GM12878 (cell line): Measurements from ENCODE around the gene RNF166. TPM values are rescaled to one million over a fixed set of nuclear protein-coding genes. Genes with fewer than 3 reads are reported as not detected.

Experiments
- BMI1 ChIP-seq: fragments of 450-650 bp; IDR thresholded peaks from 2 replicates; pipeline ENCODE4 v1.6.1; 2016; ENCODE audit warnings: mild to moderate bottlenecking, moderate library complexity, borderline replicate concordance
- CBX5 ChIP-seq: sonication (generic); IDR thresholded peaks from 2 replicates; pipeline ENCODE4 v1.6.1; 2016; ENCODE audit warnings: low read depth, moderate library complexity, mild to moderate bottlenecking, inconsistent platforms
- ELK1 ChIP-seq: IDR thresholded peaks from 2 replicates; pipeline ENCODE4 v1.6.1; 2012; ENCODE audit warnings: low read depth, low read length, improper control_type of control experiment
- EZH2 ChIP-seq: IDR thresholded peaks from 2 replicates; pipeline ENCODE4 v1.6.1; 2012; ENCODE audit warnings: low read depth, mild to moderate bottlenecking, control low read depth, inconsistent platforms, low read length, borderline replicate concordance; ENCODE audit not compliant: control insufficient read depth
- GABPA ChIP-seq: IDR thresholded peaks from 2 replicates; pipeline ENCODE4 v1.6.1; 2014; ENCODE audit warnings: antibody characterized with exemption, low read depth, mild to moderate bottlenecking, inconsistent platforms
- HSF1 ChIP-seq: fragments of 150-350 bp; IDR thresholded peaks from 2 replicates; pipeline ENCODE4 v1.6.1; 2014; ENCODE audit warnings: mild to moderate bottlenecking, low read depth, low read length
- IKZF2 ChIP-seq, 2 experiments: fragments of 450-650 bp; IDR thresholded peaks; 2 replicates each; pipeline ENCODE4 v1.6.1; 2017; ENCODE audit warnings: mild to moderate bottlenecking in 2 of 2, moderate library complexity in 2 of 2
- MLLT1 ChIP-seq: fragments of 450-650 bp; IDR thresholded peaks from 2 replicates; pipeline ENCODE4 v1.6.1; 2016; ENCODE audit warnings: mild to moderate bottlenecking
- MXI1 ChIP-seq: fragments of 150-350 bp; IDR thresholded peaks from 2 replicates; pipeline ENCODE4 v1.6.1; 2011; ENCODE audit warnings: low read depth, mild to moderate bottlenecking, inconsistent platforms, low read length, improper control_type of control experiment
- NRF1 ChIP-seq: conservative IDR thresholded peaks from 2 replicates; pipeline ENCODE4 v1.6.1; 2011; ENCODE audit warnings: mild to moderate bottlenecking, low read depth, low read length, improper control_type of control experiment
- POU2F2 ChIP-seq: IDR thresholded peaks from 3 replicates; pipeline ENCODE4 v1.6.1; 2011; ENCODE audit warnings: low read depth, mild to moderate bottlenecking, low read length, borderline replicate concordance
- RAD21 ChIP-seq: IDR thresholded peaks from 2 replicates; pipeline ENCODE4 v1.6.1; 2011; ENCODE audit warnings: mild to moderate bottlenecking, low read depth, low read length, moderate library complexity; ENCODE audit not compliant: insufficient read depth
- RBBP5 ChIP-seq: fragments of 200-600 bp; sonication (generic); conservative IDR thresholded peaks from 2 replicates; pipeline ENCODE4 v1.6.1; 2016
- SP1 ChIP-seq: IDR thresholded peaks from one replicate; pipeline ENCODE4 v1.6.1; 2011; ENCODE audit warnings: low read depth, low read length
- SUZ12 ChIP-seq: fragments of 200-600 bp; sonication (generic); IDR thresholded peaks from one replicate; pipeline ENCODE4 v1.6.1; 2018; ENCODE audit warnings: antibody characterized with exemption, mild to moderate bottlenecking; ENCODE audit not compliant: unreplicated experiment
- TARDBP ChIP-seq: IDR thresholded peaks from 2 replicates; pipeline ENCODE4 v1.6.1; 2016; ENCODE audit warnings: borderline replicate concordance
- TCF3 ChIP-seq: IDR thresholded peaks from 2 replicates; pipeline ENCODE4 v1.6.1; 2012; ENCODE audit warnings: low read depth, mild to moderate bottlenecking, low read length, borderline replicate concordance; ENCODE audit not compliant: insufficient read depth
- WRNIP1 ChIP-seq: IDR thresholded peaks from 2 replicates; pipeline ENCODE4 v1.6.1; 2011; ENCODE audit warnings: low read depth, low read length, improper control_type of control experiment, borderline replicate concordance
- YBX1 ChIP-seq: fragments of 450-650 bp; IDR thresholded peaks from 2 replicates; pipeline ENCODE4 v1.6.1; 2016; ENCODE audit warnings: antibody characterized with exemption
- ZNF217 ChIP-seq: fragments of 450-650 bp; IDR thresholded peaks from 2 replicates; pipeline ENCODE4 v1.6.1; 2017; ENCODE audit warnings: antibody characterized with exemption, mild to moderate bottlenecking
- ZNF592 ChIP-seq: fragments of 450-650 bp; IDR thresholded peaks from 2 replicates; pipeline ENCODE4 v1.6.1; 2017; ENCODE audit warnings: mild to moderate bottlenecking, moderate library complexity
- ZZZ3 ChIP-seq: IDR thresholded peaks from 2 replicates; pipeline ENCODE4 v1.6.1; 2011; ENCODE audit warnings: low read depth; ENCODE audit not compliant: control insufficient read depth, insufficient read length
- polyA plus RNA-seq, 11 experiments: library from polyadenylated mRNA; depleted of rRNA in 4 of 11; unstranded in 6 of 11; stranded (reverse) in 5 of 11; fragments of >200 nt; fragmentation: Nextera tagmentation in 4 of 11; fragmentation: Illumina TruSeq in 1 of 11; extraction: Ambion mirVana in 4 of 11; extraction: Trizol in 1 of 11; gene quantifications; 1 replicate in 1 of 11; 2 replicates in 10 of 11; pipeline versions ENCODE4 v1.2.1 to v1.2.3, GENCODE V29; 2011 to 2016; ENCODE audit warnings: inconsistent platforms in 2 of 11, missing spikeins in 2 of 11, low read depth in 1 of 11
- total RNA-seq, 4 experiments: library from RNA; depleted of rRNA in 3 of 4; stranded (reverse); fragments of >200 nt in 3 of 4; fragmentation: Illumina TruSeq in 1 of 4; extraction: Trizol in 1 of 4; gene quantifications; 2 replicates each; pipeline versions ENCODE4 v1.2.1 to v1.2.3, GENCODE V29; 2013 to 2021

The RNF166 gene
- total and polyA plus RNA-seq, 10 of the 15 experiments (the other 5 are each of a cell fraction or from before 2014, with no cell fraction given), result 0.48 to 32.8 (median 12.1) TPM

- TF ChIP-seq ZNF592 (no peak), TCF3 (0 out of 2 replicates have a peak, but pooled peaks have one; percentile 28), POU2F2 (peak; percentile 71; the same call in 2 of the 3 replicates), ZNF217 (peak; percentile 66; the same call in 1 of the 2 replicates), ELK1 (no peak), HSF1 (no peak), NRF1 (no peak), GABPA (no peak), CBX5 (no peak), SP1 (peak; percentile 59), ZZZ3 (no peak), WRNIP1 (no peak), SUZ12 (no peak), RAD21 (no peak), RBBP5 (no peak), TARDBP (no peak), MLLT1 (no peak; the same call in 1 of the 2 replicates), BMI1 (no peak; the same call in 1 of the 2 replicates), MXI1 (peak; percentile 94), IKZF2 (IDR thresholded peaks at IDR 0.05) (peak; percentile 88 to 92), YBX1 (no peak), EZH2 (no peak)
These were observed 24.3 kb downstream of the RNF166 start (continued) for GRCh38 chr16:88681709-88682451.
